Stimulated activated CD4-positive, alpha-beta T cell treated with anti-CD3 and anti-CD28 coated beads, Interleukin-2, amount 100 ng/mL, for 24 hours (primary cell): ENCODE data around the gene SYT2.
A peak's percentile ranks its signal among the peaks of the same experiment; 100 is the strongest.
"Not testable (repeated sequence)": the region's sequence is repeated elsewhere in the genome, so short reads cannot be mapped to it uniquely, and the experiment has no call there.

ENCODE experiments used
- DNase-seq, 2 donors: peaks; one replicate each; pipeline ENCODE4 v3.0.0-alpha.2; 2020

The SYT2 gene

DNA sequence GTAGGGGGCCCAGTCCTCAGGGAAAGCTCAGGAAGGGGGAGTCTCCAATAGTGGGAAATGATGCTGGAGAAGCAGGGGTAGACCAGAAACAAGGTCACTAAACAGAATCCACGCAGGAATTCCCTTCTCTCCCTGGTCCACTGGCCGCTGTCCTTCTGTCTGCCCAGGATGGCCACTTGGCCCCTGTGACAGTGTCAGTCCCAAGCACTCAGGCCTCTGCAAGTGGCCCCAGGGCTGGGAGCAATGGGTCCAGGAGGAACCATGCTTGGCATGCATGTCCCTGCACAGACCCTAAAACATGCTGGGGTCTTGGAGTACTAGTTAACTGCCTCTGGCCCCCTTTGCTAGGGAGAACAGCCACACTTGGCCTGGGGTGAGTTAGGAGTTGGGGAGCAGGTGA is 90.2 kb downstream of the SYT2 start:
- DNase-seq, result not testable (repeated sequence)

DNA sequence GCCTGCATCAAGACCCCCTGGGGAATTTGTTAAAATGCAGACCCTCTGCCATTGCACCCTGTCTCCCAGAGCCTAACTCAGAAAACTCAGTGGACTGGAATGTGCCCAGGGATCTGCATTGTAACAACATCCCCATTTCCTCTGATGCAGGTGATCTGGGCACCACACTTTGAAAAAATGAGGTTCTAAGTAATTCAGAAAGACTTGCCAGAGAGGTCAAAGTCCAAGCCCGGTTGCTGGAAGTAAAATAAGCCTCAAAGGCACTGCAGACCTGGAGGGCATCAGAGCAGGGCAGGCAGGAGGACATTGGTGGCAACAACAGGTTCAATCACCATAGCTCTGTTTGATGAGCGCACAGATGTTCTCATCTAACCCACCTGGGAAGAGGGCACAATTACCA is 90.7 kb downstream of the SYT2 start:
- no peak for DNase-seq

DNA sequence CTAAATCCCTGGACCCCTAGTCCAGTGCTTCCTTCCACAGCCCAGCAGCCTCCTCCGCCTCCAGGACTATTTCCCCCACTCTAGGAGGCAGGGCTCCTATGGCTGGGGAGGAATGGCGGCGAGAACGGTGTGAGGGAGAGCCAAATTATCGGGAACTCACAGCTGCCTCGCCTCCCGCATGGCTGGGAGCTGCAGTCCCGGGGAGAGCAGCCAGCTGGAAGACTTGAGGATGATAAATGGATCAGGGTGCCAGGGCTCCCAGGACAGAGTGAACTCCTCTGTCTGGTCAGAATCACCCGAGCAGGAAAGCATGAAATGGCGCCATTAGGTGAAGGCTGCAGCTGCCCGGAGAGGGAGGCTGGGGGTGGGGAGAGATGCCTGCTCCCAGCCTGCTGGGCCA is 91.2 kb downstream of the SYT2 start:
- not testable (repeated sequence) for DNase-seq

DNA sequence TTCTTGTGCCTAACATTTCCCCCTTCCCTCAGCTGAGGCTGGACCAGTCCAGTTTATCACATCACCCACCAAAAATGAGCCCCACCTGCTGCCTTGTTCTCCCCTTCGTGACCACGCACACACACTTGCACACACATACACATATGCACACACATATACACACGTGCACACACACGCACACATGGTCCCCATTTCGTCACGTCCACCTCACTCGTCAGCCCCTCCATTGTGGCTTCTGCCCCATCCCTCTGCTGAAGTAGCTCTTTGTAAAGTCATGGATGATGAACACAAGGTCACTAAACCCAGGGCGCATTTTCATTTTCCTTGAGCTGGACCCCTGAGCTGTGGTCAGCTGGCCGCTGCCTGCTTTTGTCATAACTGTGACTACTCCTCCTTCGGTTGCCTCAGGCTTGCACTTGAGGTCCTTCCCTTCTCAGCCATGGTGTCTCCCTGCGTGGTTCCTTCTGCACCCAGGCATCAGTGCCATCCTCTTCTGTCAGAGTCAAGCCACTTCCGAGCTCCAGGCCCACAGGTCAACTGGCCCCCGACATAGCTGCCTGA is 93.8 kb downstream of the SYT2 start:
- no peak for DNase-seq

DNA sequence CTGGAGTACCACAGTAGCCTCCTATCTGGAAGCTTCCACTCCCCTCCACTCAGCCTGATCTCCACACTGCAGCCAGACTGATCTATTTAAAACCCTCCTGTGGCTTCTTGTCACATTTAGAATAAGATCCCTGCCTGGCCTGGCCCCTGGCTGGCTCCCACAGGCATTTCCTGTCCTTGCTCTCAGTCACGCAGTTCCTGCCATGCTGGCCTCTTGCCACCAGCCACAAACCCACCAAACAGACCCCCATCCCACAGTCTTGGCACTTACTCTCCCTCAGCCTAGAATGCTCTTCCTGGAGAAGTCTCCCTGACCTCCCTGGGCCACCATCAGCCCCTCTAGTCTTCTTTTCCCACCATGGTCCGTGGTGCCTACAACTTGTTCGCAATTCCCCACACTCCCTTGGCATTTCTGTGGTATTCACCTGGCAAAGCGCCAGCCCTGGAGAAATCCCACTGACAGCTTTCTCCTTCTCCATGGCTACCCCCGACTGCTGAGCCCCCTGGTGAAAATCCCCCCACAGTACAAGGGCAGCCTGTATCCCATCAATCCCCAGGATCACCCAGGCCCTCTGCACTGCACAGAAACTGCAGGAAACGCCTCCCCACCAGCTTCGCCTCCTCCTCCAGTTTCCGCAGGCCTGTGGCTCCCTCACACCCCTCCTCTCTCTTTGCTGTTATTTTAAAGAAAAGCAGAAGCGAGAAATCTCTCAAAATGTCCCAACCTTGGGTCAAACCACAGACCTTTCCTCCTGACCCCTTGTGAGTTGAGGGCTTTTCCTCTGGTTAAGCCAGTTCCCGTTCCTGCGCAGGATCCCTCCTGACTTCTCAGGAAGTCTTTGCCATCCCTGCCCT is 94.5 kb downstream of the SYT2 start:
- DNase-seq, result no peak

DNA sequence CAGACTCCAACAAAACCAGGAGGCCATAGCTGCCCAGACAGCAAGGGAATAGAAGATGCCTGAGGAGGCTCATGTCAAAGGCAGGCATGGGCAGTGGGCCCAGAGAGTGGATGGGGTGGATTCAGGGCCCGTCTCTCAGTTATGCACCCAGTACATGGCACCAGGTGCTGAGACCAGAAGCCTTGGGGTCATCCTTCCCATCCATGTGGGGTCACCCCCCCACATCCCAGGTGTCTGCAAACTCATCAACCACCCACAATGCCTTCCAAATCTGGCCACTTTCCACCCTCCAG is 95.1 kb downstream of the SYT2 start:
- not testable (repeated sequence) for DNase-seq

DNA sequence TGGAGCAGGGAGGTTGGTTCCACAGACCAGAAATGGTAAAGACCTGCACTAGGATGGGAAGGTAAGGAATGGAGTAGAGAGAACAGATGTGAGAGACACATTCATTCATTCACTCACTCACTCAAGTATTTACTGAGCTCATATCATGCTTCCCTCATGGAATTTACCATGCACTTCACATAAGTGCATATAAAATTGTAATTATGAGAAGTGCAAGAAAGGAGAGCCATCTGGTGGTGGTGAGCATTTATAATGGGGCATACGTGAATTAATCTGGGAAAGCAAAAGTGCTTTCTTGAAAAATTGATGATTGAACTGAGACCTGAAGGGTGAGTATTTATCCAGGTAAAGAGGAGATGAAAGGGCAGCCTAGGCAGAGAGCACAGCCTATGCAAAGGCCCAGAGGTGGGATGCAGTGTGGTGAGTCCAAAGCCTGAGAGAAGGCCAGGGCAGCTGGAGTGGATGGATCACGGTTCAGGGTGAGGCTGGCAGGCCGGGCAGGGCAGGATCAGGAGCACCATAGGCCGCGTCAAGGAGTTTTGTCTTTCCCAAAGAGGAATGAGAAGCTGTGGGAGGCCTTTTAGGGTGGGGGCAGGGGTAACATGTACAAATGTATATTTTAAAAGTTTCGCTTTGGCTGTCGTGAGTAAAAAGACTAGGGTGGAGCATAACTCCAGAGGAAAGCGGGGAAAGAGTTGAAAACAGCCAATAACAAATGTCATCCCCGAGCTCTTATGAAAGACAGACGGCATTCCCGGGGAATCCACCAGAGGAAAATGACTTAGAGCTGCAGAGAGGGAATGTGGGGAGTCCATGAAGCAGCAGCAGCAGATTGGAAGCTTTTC is 95.7 kb downstream of the SYT2 start:
- DNase-seq, result not testable (repeated sequence)

DNA sequence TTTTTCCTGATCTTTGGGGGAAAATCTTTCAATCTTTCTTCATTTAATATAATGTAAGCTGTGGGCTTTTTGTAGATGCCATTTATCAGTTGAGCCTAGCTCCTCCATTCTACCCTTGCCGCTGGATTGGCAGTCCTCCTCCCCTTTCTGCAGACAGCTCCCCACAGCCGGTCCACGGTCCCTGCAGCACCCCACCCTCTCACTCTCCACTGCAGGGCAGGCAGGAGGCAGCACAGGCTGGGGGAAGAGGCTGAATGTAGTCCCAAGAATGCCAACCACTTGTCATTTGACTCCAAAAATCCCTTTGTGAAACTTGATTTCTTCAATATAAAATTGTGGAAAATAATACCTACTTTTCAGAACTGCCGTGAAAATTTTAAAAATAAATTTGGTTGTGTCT is 96.7 kb downstream of the SYT2 start:
- no peak for DNase-seq

DNA sequence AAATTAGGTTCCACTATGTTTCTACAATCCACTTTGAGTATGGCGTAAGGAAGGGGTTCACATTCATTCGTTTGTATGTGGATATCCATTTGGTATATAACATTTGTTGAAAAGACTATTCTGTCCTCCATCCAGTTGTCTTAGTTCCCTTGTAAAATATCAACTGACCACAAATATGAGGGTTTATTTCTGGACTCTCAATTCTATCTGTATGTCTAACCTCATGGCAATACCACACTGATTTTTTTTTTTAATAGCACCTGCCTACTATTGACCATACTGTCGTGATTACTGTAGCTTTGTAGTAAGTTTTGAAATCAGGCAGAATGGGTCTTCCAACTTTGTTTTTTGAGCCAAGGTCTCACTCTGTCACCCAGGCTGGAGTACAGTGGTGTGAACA is 98.2 kb downstream of the SYT2 start:
- DNase-seq, result not testable (repeated sequence)

DNA sequence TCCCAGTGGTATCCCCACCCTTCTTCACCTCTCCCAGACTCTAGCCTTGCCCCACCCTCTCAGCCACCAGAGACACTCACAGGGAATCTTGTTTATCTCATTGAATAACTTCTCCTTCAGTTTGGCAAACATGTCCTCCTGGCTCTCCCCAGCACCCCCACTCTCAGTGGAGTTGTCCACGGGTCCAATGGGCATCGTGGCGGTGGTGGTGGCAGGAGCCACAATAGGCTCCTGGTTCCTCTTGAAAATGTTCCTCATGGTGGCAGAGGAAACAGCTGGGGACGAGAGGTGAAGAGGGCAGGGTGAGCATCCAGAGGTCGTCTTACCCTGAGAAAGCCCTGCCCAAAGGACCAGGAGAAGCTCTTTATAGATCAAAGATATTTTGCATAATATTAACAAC is 104.7 kb downstream of the SYT2 start:
- DNase-seq, result no peak

DNA sequence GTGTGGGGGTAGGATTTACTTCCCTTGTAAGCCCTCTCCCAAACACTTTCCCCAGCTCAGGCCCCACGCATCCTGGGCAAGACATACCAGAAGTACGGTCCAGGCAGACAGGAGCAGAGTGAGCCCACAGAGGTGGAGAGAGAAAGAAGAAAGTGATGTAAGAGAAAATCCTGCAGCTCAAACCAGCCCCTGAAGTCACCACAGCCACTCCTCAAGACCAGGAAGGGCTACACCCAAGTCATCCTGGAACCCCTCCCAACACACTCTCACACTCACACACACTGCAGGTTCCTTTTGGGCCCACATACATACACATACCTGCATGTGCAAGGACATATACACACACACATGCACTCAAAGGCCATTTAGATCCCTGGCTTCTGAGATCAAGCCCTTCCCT is 106.8 kb downstream of the SYT2 start:
- no peak for DNase-seq

DNA sequence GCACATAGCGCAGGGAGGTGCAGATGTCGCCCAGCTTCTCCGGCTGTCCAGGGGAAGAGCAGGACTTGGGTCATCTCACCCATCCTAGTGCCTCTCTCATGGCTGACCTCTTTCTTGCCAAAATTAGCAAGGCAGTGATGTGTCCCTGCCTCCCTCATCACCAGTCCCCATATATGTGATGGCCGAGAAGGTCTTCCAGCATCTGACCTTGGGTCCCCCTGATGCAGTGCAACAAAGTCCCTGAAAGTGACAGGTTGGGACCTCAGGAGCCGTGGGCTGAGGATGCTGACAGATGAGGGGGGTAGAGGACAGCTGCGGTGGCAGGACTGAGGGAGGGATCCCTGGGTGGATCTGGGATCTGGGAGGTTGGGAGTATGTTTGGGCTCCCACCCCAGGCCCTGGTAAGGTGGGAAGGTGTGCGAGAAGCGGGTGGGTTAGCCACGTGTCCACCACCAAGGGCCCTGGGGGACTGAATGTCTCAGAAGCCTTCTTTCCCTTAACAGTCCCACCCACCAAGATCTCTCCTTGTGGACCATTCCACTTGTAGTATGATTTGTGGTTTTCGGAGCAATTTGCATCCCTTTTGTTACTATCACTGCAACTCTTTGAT is 109.7 kb downstream of the SYT2 start:
- DNase-seq, result no peak

DNA sequence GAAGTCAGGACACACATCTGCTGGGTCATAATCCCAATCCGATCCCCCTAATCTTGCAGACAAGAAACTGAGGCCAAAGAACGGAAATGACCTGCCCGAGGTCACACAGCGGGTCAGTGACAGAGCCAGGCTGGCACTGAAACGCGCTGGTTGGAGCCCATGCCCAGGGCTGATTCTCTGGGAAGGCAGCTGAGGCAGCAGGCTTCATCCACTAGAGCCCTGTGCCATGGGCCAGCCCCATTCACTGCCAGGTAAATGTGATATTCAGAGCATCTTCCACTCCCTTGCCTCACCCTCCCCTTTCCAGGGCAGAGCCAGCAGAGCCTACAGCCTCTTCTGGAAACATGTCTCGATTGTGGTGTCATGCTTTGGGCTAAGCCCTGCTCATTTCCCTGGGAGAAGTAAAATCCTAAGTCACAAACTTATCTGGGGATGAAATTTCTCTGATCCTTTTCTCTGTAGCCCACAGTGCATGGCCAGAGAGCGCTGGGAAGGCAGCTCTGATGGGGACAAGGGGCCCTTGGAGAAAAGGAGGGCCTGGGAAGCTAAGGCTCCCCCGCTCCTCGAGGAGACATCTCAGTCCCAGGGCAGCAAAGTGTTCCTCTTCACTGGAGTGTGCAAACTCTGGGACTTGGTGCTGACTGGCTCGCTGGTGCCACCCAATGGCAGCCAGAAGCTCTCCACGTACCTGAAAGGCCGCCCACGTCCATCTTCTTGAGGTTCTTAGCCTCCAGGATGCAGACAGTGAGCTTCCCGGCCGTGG is 110.4 kb downstream of the SYT2 start:
- DNase-seq, result peak; percentile 30 to 54

DNA sequence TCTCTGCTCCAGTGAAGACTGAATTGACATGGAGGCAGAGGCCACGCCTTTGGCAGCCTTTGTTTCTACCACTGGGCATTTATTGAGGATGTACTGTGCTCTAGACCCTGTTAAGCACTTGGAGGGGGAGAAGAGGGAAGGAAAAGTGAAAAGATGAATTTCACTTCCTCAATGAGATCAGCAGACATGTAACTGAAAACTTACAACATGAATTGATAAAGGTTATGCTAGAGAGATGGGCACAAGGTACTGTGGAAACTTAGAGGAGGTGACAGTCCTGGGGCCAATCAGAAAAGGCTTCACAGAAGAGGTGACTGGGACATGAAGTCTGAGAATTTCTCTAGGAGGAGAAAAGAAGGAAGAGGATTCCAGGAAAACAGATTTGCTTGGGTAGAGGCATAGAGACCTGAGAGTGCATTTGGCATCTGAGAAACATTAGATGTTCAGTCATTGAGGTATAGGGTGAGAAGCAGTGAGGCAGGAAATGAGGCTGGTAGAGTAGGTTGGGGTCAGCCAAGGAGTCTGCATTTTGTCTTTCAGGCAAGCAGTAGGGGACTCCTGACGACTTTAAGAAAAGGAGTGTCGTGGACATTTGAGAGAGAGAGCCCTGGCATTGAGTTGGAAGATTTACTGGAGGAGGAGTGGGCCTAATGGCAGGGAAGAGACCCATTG is 113.0 kb downstream of the SYT2 start:
- DNase-seq, result no peak

DNA sequence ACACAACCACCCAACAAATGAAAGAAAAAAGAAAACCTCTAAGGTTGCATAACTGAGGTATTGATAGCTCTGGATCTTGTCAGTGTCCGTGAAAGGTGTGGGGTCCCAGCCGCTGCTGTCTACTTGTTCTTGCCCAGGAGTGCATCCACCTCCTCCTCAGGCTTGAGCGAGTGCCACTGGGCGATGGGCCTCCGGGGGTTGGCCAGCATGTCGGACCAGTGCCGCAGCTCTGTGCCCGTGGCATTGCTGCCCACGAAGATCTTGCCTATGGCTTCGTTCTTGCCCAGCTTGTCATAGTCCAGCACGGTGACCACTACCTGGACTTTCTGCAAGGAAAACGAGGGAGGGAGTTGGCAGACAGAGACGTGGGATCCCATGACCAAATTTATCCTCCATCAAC is 113.6 kb downstream of the SYT2 start:
- no peak for DNase-seq

DNA sequence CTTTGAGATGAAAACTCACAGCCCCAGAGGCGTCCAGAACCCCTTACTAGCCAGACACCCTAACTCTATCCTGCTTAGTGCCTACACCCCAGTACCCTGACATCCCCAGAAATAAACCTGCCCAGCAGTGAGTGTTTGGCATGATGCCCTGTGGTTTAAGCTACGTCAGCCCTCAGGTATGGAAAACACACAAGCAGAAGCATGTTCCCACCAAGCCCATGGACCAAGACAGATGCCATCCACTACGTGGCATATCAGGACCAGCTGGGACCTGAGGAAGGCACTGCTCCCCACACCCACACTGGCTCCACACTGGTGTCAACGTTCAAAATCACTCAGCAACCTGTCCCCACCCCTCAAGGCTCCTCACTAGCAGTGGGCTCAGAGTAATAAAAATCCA is 116.4 kb downstream of the SYT2 start:
- DNase-seq, result no peak

DNA sequence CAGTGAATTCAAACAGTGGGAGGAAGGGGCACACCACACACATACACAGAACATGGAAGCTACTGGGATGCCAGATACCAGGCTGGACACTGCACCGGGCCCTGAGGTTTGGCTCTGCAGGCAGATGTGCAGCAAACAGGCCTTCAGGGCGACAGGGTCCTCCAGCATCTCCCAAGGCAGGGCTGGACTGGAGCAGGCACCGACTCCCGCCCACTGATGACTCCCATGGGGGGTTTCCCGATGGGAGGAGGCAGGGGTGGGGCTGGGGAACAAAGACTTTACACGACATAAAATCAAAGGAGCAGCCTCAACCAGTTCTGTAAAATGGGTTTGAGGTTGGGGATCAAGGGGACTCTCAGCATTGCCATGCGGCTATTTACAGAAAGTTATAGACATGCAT is 118.1 kb downstream of the SYT2 start:
- no peak for DNase-seq

DNA sequence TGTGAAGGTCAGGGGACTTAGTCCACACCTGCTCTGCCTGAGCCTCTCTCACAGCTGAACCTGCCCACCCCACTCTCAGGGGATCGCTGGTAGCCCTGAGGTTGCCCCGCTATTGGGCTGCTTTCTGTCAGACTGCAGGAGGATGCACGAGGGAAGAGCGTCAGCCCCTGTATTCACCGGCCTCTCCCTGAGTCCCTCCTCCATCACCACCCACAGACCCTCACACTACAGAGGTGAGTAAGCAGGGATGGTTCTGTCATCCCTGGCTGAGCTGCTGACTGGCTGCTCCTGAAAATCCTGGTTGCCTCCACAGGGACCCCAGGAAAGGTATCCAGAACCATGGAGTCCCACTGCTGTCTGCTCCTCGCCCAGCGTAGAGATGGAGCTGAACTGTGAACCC is 118.7 kb downstream of the SYT2 start:
- DNase-seq, result no peak

DNA sequence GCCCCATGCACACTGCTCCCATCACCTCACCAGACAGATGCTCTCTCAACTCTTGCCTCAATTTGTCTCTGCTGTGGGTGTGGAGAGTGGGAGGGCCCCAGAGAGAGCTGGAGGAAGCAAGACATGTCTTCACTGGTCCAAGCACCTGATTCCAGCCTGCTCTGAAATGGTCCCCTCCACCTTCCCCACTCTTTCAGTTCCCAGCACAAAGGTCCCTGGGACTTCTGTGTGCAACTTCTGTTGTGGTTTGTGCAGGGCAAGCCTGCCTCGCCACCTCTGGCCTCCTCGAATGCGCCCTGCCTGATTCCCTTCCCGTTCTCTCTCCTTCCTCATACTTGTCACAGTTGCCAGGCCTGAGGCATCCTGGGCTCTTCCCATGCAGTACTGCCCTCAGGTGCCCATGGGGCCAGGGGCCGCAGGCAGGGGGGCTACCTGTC is 119.3 kb downstream of the SYT2 start:
- no peak for DNase-seq

DNA sequence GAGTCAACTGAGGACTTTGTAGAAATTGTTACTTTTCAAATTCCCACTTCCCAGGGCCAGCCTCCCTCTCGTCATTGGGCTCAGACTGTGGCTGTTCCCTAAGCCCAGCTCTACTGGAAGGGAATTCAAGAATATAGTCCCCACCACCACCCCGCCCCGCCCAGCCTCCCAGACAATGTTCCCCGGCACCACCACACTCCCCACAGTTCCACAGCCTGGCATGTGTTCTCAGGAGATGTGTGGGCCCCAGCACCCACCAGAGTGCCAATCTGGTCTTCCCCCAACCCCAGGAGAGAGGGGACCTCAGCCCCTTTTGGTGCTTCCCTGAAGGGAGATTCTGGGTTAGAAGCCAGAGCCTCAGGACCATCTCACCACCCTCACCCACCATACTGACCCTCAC is 120.1 kb downstream of the SYT2 start:
- no peak for DNase-seq

DNA sequence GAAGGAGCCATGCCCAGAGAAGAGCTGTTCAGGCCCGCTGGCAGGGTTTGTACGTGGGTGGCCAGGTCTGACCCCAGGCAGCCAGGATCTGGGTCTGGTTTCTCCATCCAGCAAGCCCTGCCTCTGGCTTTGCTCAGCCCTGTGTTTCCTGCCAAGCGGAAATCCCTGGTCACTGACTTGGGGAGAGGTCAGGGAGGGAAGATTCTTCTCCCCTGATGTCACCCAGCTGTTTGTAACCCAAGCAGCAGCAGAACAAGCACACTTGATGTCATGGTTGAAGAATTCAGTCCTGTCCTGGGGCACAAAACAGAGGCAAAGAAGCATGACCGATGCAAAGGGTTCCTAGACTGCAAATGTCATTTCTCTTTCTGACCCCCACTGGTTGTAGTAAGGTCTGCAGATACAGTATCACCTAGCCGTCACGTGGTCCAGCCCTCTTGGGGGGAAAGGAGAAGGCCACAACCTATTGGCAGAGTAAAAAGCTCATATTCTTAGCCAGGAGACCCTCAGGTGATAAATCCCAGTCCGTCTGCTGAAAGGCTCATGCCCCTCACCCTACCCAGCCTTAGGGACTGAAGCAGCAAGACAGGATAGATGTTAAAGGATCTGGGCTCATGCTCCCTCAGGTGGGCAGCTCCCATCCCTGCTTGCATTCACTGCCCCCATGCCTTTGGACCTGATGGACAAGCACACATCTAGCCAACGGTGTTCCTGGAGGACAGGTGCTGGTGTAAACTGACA is 120.9 kb downstream of the SYT2 start:
- no peak for DNase-seq
